NK-92 (cell line): ENCODE results near the gene TMTC1.
"Not testable (repeated sequence)": the region's sequence is repeated elsewhere in the genome, so short reads cannot be mapped to it uniquely, and the experiment has no call there.

Source experiments
- DNase-seq: peaks from one replicate; lab custom pipeline; 2025; ENCODE audit not compliant: unreplicated experiment; lab: John Stamatoyannopoulos, UW

Gene TMTC1

DNA sequence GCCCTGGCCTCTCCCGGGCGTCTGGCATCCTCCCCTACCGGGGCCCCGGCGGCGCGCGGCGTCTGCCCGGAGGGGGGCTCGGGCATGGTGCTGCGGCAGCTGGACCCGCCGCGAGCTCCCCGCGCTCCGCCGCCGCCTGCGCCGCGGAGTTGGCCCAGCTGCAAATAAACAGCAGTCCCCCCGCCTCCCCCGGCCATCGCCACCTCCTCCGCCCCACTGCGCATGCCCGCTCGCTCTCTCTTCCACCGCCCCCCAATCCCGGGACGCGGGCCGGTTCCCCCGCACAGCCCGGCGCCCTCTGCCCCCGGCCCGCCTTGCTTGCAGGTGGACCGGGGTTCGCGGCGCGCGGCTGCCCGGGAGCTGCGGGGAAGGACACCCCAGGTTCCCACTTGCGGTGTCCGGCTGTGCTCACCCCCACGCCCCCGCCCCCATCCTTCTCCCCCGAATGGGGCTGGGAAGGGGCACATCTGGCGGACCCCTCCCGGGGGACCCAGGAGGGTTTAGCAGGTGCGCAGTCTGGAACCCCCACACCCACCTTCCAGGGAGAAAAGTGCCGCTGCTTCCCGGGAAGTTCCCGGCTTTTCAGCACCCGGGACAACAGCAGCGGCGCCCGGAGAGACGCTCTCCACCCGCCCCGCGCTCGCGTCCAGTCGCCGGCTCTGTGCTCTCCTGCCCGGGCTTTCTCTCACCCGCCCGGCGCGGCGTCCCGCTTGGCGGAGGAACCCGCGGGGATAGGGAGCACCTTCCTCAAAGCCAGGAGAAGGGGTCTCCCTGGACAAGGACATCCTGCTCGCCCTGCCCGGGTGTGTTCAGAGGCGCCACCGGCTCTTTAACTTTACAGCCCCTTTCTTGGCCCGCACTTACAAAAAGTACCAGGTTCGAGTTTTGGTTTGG is at the start of gene TMTC1:
Gene TMTC1 (minus strand): TSS at position 170 of the 894 bp plus-strand sequence. CDS start 191 bp downstream, outside the sequence.
- no peak for DNase-seq

DNA sequence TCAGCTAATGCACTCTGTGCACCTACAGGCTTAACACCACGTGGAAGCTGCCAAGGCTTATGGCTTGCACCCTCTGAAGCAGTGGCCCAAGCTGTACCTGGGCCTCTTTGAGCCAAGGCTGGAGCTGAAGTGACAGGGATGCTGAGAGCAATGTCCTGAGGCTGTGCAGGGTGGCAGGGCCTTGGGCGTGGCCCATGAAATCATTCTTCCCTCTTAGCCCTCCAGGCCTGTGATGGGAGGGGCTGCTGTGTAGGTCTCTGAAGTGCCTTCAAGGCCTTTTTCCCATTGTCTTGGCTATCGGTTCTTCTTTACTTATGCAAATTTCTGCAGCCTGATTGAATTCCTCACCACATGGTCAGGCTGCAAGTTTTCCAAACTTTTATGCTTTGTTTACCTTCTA is 47.4 kb upstream of the TMTC1 start:
- no peak for DNase-seq

DNA sequence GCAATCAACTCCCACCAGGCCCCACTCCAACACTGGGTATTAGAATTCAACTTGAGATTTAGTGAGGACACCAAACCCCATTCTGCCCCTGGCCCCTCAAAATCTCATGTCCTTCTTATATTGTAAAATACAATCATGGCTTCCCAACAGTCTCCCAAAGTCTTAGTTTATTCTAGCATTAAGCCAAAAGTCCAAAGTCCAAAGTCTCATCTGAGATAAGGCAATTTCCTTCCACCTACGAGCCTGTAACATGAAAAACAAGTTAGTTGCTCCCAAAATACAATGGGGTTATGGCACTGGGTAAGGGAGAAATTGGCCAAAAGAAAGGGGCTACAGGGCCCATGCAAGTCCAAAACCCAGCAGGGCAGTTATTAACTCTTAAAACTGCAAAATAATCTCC is 46.6 kb upstream of the TMTC1 start:
- no peak for DNase-seq

DNA sequence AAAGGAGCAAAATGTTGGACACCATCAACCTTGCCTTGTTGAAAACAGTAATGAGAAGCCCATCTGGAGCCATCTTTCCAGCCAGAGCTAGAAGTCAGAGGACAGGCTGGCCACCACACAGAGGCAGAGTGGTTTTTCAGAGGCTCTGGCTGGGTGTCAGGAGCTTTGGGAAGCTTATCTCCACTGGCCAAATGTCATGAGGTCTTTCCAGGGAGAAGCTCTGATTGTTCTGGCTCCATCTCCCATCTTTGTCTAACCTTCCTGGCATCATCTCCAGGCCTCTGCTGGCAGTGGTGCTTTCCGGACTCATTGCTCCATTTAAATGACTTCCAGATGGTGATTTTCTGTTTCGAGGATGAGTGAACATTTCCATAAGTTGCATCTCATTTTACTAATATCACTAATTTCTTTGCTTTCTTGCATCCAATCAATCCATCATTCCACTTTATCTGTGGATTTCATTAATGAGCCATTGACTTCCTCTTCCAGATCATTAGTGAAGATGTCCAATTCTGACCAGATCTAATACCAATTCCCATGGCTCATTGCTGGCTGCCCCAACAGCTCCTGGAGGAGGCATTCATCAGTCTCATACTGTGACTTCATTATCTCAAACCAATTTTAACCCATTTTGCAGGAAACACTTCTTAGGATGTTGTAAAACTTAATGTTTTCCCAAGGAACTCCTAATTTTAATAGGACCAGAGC is 35.3 kb upstream of the TMTC1 start:
- DNase-seq: no peak

DNA sequence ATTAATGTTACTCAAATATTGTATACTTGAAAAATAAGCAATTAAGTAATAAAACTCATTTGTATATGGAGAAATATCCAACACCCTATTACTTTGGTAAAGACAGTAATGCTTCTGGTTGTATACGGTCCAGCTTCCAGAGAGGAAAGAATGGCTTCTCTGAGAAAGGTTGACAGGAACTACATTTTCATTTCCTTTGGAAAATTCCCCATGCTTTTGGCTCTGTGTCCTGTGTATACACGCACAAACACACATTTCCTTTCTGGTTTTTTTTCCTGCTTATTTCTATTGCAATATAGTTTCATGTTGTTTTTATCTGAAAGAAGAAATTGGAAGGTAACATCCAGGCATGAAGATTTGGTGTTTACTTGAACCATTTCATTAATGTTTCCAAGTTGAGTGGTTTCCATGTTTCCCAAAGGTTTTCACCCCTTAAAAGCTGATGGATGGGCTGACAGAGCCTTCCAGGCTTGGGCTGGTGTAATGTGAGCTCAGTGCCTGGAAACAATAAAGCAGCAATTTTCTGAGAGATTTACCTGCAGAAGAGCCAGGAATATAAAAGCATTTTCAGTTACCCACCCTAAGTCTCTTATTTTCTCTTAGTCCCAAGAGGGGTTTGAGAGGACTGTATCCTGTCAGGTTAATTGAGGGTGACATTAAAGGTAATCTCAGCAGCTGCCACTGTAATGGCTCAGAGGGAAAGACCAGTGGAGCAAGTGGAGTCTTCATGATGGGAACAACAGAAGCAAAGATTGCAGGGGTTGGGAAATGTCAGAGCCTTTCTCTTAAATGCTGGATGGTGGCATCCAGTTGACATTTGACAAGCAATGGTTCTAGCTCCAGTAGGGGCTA is 33.4 kb upstream of the TMTC1 start:
- DNase-seq: no peak

DNA sequence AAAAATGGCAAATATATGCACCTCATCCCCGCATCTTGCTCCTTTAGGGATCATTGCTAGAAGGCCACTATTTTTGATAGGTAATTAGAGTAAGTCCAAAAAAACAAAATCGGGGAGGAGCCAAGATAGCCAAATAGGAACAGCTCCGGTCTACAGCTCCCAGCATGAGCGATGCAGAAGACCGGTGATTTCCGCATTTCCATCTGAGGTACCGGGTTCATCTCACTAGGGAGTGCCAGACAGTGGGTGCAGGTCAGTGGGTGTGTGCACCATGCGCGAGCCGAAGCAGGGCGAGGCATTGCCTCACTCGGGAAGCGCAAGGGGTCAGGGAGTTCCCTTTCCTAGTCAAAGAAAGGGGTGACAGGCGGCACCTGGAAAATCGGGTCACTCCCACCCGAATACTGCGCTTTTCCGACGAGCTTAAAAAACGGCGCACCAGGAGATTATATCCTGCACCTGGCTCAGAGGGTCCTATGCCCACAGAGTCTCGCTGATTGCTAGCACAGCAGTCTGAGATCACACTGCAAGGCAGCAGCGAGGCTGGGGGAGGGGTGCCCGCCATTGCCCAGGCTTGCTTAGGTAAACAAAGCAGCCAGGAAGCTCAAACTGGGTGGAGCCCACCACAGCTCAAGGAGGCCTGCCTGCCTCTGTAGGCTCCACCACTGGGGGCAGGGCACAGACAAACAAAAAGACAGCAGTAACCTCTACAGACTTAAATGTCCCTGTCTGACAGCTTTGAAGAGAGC is 26.0 kb upstream of the TMTC1 start:
- not testable (repeated sequence) for DNase-seq

DNA sequence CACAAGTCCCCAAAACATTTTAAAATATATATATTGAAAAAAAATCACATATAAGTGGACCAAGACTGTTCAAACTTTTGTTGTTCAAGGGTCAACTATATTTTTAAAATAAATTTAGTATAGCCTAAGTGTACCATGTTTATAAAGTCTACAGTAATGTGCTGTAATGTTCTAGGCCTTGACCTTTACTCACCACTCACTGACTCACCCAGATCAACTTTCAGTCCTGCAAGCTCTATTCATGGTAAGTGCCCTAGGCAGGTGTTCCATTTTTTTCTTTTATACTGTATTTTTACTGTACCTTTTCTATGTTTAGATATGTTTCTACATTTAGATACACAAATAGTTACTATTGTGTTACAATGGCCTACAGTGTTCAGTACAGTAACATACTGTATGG is 23.4 kb upstream of the TMTC1 start:
- DNase-seq: no peak

DNA sequence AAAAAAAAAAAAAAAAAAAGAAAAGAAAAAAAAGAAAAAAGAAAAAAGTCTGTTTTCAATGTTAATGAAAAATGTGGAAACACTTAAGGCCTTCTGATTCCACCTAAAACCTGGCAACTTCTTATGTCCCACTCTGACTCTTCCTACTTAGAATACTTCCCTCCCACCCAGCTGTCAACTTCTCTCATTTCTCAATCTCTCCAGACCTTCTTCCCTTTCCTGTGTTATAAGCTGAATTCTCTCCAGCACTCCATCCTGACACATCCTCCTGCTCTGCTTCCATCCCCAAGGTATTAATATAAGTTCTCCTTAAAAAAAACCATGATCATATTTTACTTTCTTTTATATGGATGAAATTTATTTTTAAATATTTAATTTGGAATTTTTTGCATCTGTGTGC is 20.3 kb upstream of the TMTC1 start:
- DNase-seq: no peak

DNA sequence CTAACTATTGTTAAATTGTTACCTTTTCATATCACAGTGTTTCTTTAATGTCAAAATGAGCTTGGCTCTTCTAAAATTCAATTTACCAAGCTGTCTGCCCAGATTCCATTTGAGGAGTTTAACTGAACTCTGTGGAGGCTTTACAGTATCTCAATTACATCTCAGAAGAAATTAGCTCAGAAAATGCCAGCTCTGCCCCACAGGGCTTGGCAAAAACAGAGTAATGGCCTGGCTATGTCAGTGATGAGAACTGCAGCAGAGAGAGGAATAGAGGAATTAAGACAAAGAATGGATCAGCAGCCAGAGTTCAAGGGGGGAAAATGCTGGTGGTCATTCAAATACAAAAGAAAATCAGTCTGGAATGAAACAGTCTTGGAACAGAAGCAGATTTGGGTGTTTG is 15.8 kb upstream of the TMTC1 start:
- no peak for DNase-seq

DNA sequence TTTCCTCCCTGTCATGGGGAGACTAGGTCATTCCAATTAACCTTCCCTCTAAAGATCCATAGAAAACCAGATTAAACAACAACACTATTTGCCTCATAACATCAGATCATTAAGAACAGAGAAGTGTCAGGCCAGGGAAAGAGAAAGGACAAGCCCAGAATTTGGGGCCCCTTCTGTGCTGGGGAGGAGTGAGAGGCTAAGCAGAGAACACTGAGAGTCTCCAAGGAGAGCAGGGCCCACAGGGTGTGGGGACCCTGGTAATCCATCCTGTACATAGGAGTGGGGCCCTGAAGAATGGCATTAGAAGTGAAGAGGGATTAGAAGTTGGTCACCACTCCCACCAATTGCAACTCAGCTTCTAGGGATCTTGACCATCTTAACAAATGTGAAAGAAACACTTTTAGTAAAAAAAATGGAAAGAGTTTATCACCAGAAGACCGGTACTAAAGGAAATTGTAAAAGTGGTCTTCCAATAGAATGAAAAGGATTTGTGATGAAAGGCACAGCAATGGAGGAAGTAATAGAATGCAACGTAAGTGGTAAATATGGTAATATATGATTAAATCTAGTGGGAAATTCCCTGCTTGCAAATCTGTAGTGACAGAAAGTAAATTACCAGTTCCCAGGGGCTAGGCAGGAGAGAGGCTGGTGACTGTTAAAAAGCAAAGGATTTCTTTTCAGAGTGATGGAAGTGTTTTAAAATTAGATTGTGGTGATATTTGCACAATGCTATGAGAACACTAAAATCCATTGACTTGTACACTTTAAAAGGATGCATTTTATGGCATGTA is 14.0 kb upstream of the TMTC1 start:
- DNase-seq: no peak

DNA sequence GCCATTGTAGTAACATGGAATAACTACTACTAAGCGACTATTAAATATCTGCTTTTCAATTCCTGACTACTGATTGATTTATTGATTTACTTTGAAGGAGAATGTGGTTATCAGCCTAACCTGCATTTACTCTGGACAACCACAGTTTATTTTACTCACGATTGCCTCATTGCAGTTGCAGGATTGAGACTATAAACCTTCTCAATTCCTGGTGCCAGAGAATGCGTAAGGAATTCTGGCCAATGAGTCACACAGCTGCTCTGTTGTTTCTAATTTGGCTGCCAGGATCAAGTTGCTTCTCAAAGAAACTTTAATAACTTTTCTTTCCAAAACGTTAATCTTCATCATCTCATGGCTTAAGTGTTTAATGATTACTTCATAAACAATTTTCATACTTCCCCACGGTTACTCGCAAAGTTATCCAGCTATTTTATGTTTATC is 13.1 kb upstream of the TMTC1 start:
- no peak for DNase-seq

DNA sequence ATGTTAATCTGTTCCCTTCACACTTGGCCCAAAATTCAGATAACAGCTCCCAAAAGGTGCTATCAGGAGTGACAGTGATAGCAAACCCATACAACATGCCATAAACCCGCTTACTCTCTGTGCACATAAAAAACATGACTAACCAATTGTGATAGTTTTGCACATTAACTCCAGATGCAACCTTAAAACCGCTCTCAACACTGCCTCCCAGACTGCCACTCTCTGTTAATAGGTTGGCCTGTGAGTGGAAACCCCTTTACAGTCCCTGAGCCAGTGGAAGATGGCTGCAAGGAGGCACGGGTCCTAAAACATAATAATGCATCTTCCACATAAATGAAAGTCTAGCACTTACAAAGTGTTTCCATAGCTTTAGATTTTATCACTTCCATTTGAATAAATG is 12.0 kb upstream of the TMTC1 start:
- DNase-seq: no peak

DNA sequence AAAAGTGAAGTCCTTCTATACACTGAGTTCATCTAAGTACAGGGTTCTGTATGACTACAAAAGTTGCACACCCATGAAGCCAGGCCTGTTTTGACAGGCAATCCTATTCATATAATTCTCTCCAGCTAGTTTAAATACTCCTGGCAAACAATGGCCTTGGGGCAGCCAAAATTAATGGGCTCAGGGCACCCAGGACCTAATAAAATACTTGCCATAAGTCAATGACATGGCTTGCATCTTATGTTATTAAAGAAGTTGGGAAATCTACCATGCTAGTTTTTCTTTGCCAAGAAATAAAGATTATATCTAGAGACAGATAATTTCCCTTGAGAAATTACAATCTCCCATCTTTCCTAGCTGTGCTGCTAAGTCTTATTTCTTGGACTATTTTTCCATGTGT is 11.1 kb upstream of the TMTC1 start:
- DNase-seq: no peak

DNA sequence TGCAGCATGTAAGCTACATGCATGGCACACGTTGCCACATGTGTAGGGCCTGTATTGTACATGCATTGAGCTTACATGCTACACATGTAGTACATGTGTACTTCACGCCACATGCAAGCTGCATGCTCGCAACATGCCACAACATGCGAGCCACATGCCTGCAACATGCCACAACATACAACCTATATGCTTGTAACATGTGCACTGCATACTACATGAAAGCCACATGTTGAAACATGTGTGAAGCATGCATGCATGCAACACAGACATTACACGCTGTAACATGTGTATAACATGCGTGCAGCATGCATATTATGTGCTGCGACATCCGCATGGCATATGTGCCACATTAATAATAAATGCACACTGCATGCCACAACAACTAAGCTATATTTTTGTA is 9.1 kb upstream of the TMTC1 start:
- DNase-seq: no peak

DNA sequence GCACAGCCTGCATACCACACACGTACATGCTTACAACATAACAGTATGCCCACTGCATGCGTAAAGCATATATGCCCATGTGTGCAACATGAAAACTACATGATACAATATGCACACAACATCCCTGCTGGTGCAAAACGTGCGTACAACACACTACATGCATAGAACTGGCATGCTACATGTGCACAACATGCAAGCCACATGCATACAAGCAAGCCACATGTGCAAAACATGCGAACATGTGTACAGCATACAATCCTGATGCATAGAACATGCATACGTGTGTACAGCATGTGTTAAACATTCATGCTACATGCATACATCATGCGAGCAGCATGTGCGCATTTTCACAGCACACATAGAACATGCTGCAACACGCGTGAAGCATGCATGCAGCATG is 8.4 kb upstream of the TMTC1 start:
- DNase-seq: no peak

DNA sequence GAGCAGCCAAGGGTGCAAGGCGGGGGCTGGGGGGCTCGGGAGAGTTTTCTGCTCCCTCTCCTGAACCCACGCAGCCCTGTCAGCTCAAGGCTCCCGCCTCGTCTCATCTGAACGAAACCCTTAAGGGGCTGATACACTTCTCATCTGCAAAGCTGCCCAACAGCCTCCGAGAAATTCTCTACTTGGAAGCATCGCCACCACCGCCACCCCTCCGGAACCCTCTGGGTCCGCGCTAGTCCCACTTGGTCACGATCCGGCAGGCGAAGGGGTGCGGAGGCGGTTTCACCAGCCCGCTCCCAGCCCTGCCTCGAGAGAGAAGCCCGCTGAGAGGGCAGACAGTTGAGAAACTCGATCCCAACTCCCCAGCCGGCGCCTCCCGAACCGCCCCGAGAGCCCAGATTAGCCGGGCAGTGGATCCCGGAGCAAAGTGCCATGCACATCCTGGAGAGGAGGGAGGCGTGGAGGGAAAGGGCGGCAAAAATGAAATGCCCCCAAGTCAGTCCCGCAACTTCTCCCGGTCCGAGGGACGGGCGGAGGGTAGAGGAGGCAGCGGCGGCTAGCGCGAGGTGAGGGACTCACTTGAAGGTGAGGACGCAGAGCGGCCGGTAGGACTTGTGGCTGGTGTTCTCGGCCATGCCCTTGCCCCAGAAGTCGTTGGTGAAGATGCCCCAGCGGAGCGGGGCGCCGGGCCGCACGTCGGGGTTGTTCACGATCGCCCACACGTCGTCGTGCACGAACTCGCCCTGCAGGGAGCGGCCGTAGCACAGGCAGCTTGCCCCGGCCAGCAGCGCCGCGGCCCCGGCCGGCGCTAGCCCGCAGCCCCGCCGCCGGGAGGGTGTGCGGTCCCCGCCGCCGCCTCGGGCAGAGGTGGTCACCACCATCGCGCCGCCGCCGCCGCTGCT is 620 bp downstream of the TMTC1 start:
- no peak for DNase-seq

DNA sequence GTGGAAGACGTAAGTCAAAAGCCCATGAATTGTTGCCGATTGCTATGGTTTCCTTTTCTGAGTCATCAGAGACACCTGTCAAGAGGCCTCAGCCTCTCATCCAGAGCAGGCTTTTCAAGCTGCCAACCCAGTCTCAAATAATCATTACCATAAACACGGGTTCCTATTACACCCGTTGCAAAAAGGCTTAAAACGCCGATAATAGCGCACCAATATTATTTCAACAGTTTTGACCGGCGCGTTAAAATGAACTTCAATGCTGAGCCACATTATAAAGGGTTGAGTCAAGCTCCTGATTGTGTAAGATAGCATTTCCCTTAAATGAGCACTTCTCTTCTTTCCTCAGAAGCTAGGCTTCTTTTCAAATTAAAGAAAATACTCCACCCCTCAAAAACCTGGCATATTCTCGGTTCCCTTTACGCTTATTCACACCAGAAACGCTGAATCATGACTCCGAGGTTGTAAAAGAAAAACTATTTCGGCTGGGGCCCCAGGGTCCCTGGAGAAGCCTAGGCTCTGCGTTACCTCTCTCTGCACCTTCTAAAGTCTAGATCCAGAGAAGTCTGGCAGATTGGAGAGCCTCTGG is 1.4 kb downstream of the TMTC1 start:
- no peak for DNase-seq

DNA sequence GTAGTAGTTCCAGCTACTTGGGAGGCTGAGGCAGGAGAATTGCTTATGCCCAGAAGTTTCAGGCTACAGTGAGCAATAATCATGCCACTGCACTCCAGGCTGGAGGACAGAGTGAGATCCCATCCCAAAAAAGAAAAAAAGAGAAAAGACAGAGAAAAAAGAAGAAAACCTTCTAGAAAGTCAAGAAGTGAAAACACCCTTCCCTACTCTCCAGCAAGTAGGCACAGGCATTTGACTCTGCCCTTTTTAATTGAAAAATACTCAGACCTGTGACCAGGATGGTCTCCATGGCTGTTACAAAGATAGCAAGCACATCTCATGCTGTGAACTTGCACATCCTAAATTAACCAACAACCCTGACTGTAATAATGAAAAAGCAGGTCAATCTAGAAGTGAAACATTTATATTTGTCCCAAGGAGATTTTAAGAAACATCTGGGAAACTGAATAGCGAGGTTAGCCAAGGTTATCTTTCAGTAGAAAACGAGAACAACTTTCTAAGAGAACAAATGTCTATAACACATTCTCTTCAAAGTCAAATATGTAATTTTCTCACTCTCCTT is 2.0 kb downstream of the TMTC1 start:
- DNase-seq: no peak
